Measurements from ENCODE around the gene SLC16A9. TPM values are rescaled to one million over a fixed set of nuclear protein-coding genes. Genes with fewer than 3 reads are reported as not detected.

The SLC16A9 gene
- total RNA-seq, 1 donor from 2014 or later: 11.6 TPM

DNA sequence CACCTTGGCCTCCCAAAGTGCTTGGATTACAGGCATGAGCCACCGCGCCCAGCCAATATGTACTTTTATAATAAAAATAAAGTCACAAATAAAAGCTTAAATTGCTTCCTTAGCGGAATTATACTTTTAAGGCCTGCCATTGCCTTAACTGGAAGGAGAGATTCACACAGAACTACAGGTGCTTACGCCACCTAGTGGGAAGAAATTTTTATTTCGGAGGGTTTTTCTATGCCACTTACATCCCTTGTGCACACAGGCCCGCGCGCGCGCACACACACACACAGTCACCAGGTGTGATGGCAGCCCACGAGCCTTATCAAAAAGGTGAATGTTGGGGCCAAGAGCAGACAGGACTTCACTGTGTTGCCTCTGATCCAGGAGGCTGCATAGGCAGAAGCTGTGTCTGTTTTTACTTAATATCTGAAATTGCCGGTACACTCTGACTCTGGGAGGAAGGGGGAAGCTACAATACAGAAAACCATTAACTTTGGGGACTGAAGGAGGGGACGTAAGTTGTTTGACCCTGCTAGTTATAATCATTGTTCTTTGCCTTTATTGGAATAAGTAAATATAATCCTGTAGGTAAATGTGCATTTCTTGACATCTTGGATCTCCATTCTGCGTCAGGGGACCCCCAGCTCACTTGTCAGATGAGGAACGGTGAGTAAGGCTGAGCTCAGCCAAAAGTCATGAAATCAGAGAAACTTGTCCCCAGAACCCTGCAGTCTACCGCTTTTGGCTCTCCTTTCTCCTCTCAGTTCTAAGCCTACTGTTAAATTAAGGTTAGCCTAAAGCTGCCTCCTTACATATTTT is 87.1 kb downstream of the SLC16A9 start:
- TF ChIP-seq, protein P1, sequence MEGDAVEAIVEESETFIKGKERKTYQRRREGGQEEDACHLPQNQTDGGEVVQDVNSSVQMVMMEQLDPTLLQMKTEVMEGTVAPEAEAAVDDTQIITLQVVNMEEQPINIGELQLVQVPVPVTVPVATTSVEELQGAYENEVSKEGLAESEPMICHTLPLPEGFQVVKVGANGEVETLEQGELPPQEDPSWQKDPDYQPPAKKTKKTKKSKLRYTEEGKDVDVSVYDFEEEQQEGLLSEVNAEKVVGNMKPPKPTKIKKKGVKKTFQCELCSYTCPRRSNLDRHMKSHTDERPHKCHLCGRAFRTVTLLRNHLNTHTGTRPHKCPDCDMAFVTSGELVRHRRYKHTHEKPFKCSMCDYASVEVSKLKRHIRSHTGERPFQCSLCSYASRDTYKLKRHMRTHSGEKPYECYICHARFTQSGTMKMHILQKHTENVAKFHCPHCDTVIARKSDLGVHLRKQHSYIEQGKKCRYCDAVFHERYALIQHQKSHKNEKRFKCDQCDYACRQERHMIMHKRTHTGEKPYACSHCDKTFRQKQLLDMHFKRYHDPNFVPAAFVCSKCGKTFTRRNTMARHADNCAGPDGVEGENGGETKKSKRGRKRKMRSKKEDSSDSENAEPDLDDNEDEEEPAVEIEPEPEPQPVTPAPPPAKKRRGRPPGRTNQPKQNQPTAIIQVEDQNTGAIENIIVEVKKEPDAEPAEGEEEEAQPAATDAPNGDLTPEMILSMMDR (IDR thresholded peaks at IDR 0.05; ENCODE audit: unreplicated experiment): peak; percentile 73
- H3K4me3 Mint-ChIP-seq (ENCODE audit: low read depth): no peak overlapping the region
- H3K9me3 Mint-ChIP-seq (ENCODE audit: low read depth): no peaks in the 10 kb centered on the region
- peaks cover 9% of the 10 kb centered on the region for H3K4me1 Mint-ChIP-seq (ENCODE audit: low read depth)
- no peaks in the 10 kb centered on the region for H3K27me3 Mint-ChIP-seq
- H3K36me3 Mint-ChIP-seq (ENCODE audit: insufficient read depth): no peaks in the 10 kb centered on the region
- peak; percentile 26 for DNase-seq (ENCODE audit: low spot score, unreplicated experiment)
- no peak overlapping the region for H3K27ac Mint-ChIP-seq

DNA sequence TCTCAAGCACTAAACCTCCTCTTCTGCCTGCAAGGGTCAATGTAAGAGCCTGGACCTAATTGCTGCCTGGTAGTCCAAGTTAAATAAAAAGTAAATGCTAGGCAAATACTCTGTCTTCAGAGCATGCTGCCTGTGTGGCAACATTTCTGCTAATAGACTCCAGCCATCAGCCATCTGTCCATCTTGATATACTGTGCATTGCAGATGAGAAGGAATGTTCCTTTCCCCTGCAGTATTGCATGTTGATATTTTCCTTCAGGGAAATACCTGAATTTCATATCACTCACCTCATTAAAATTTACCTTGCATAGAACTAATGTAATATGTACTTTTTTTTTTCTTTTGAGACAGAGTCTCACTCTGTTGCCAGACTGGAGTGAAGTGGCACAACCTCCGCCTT is 87.9 kb downstream of the SLC16A9 start:
- DNase-seq (ENCODE audit: low spot score, unreplicated experiment): no peak
- Mint-ChIP-seq H3K9me3 (ENCODE audit: low read depth) (no peaks in the 10 kb centered on the region), H3K27me3 (no peaks in the 10 kb centered on the region), H3K36me3 (ENCODE audit: insufficient read depth) (no peaks in the 10 kb centered on the region), H3K4me3 (ENCODE audit: low read depth) (no peak overlapping the region), H3K27ac (no peak overlapping the region), H3K4me1 (ENCODE audit: low read depth) (peaks cover 8% of the 10 kb centered on the region)
- TF ChIP-seq, protein P1 (IDR thresholded peaks at IDR 0.05; ENCODE audit: unreplicated experiment): no peak

DNA sequence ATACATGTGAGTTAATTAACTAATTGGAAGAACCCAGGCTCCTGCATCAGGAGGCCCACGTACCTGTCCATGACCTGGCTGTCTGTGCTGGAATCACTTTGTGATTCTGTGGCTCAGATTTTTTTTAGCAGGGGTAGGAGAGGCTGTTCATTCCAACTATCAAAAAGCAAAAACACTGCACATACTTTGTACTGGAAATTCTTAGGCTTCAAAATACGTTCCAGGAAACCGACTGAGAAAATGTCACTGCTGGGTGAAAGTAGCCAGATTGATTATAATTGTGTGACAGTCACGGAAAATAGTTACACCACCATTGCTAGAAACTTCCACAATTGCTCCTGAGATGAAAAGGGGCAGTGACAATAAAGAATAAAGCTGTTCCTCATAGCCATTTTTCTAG is 91.0 kb downstream of the SLC16A9 start:
- TF ChIP-seq, protein P1 (IDR thresholded peaks at IDR 0.05; ENCODE audit: unreplicated experiment): no peak
- Mint-ChIP-seq H3K4me1 (ENCODE audit: low read depth) (peaks cover 2% of the 10 kb centered on the region), H3K36me3 (ENCODE audit: insufficient read depth) (no peaks in the 10 kb centered on the region), H3K27ac (no peak overlapping the region), H3K27me3 (no peaks in the 10 kb centered on the region), H3K4me3 (ENCODE audit: low read depth) (no peak overlapping the region), H3K9me3 (ENCODE audit: low read depth) (no peaks in the 10 kb centered on the region)
- no peak for DNase-seq (ENCODE audit: low spot score, unreplicated experiment)

- H3K27me3 Mint-ChIP-seq: no peaks in the 10 kb centered on the region
- H3K36me3 Mint-ChIP-seq (ENCODE audit: insufficient read depth): no peaks in the 10 kb centered on the region
- TF ChIP-seq, protein P1 (IDR thresholded peaks at IDR 0.05; ENCODE audit: unreplicated experiment): no peak
- DNase-seq (ENCODE audit: low spot score, unreplicated experiment): no peak
- H3K27ac Mint-ChIP-seq: no peak overlapping the region
- H3K4me3 Mint-ChIP-seq (ENCODE audit: low read depth): no peak overlapping the region
- peaks cover 2% of the 10 kb centered on the region for H3K4me1 Mint-ChIP-seq (ENCODE audit: low read depth)
- H3K9me3 Mint-ChIP-seq (ENCODE audit: low read depth): no peaks in the 10 kb centered on the region
Measured at GRCh38 chr10:59617996-59618395, 91.7 kb downstream of the SLC16A9 start.

GRCh38 chr10:59611048-59611447 is 98.6 kb downstream of the SLC16A9 start:
- no peaks in the 10 kb centered on the region for H3K27me3 Mint-ChIP-seq
- no peak overlapping the region for H3K27ac Mint-ChIP-seq
- H3K9me3 Mint-ChIP-seq (ENCODE audit: low read depth): no peaks in the 10 kb centered on the region
- no peaks in the 10 kb centered on the region for H3K36me3 Mint-ChIP-seq (ENCODE audit: insufficient read depth)
- peaks cover 7% of the 10 kb centered on the region for H3K4me1 Mint-ChIP-seq (ENCODE audit: low read depth)
- TF ChIP-seq, protein P1 (IDR thresholded peaks at IDR 0.05; ENCODE audit: unreplicated experiment): no peak
- no peak overlapping the region for H3K4me3 Mint-ChIP-seq (ENCODE audit: low read depth)
- no peak for DNase-seq (ENCODE audit: low spot score, unreplicated experiment)

Data from progenitor cell of endocrine pancreas (in vitro differentiated cells).